Measurements from ENCODE around the gene ARHGEF28.

Gene ARHGEF28

GRCh38 chr5:73822278-73822988 lies 196.4 kb downstream of the ARHGEF28 start:
- no peak for DNase-seq

GRCh38 chr5:73822989-73823339 lies 197.0 kb downstream of the ARHGEF28 start:
- DNase-seq = no peak

DNA sequence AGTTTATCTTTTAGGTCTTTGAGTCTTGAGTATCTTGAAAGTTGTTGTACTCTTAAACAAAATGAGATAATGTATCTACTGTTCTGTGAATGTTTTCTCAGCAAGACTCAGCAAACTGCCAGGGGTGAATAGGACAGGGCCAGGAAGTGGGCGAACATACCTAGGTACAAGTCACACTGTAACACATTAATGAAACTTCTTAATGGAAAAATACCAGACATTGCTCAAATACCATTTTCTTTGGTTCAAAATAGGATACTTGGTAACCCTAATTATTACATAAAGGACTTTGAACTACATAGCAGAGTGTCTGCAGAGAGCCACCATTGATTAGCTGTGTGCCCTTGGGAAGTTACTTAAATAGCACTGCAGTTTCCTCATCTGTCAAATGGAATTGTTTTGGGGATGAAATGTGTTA lies 197.5 kb downstream of the ARHGEF28 start:
- DNase-seq = no peak

DNA sequence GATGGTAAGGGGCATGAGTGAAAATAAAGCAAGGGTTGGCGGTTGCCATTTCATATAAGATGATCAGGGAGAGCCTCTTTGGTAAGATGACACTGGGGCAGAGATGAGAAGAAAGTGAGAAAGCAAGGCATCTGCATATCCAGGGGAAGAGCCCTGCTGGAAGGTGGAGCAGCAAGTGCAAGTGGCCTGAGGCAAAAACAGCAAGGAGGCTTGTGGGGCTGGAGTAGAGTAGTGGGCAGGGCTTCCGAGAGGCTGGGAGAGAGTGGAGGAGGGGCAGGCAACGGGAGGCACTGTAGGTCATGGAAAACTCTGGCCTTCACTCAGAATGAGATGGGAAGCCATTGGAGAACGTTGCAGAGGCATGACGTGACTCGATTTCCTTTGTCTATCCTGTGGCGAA lies 199.2 kb downstream of the ARHGEF28 start:
- DNase-seq = no peak

DNA sequence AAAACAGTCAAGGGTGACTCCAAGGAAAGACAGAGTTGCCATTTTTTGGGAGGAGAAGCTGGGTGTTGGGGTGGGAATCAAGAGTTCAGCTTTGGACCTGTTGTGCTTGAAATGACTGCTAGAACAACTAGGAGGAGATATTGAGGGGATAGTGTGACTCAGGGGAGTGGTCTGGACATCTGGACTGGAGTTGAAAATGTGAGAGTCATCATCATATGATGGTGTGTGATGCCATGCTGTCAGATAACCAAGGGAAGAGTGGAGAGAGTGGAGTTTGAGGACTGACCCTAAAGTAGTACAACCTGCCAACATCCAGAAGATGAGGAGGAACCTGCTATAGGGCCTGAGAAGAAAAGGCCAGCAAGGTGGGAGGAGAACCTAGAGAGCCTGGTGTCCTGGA lies 199.7 kb downstream of the ARHGEF28 start:
- no peak for DNase-seq

DNA sequence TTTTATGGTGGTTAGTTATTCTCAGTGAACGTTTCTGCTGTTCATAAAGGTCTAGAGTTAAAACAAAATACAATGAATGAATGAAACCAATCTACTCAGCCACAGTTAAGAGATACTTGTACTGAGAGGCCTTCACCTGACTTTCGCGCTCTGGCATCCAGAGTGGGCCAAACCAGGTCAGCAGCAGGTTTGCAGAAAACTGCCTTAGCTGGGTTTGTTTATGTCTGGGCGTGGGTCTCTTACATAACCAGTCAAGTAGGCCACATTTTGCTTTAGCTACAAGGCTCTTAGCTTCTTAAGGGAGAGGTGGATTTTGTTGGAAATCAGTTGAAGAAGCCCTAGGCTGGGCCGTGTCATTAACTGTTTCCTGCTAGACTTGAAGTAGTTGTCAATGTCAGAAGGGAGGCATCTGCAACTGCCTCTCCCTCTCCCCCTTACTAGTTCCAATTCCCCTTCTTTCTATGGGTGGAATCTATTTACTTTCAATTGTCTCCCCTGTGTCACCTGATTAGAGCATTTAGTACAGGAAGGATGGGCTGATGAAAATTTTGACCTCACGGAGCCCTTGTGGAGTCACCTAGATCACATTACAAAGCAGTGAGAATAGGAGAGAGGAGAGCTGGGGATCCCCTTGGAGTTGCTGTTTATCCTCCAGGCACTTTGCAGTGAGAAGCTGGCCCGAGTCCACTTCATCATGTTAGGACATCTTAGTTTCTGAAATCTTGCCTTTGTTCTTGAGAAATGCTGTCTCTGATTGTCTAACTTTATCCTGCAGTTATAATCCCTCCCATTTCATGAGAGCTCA lies 200.5 kb downstream of the ARHGEF28 start:
- DNase-seq = no peak

DNA sequence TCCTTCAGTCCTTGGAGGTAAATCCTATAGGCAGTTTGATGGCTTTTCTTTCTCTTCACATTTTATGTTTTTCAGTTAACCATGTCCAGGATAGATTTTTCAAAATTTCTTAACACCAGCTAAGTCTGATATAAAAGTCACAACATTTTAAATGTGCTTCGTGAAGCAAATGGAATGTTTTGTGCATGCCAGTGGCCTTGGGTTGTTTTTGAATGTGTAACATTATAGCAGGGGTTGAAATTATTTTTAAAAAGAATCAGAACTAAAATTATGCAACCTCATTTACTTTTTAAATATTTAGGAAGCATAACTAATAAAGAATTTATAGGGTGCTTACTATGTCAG lies 201.1 kb downstream of the ARHGEF28 start:
- DNase-seq = no peak

DNA sequence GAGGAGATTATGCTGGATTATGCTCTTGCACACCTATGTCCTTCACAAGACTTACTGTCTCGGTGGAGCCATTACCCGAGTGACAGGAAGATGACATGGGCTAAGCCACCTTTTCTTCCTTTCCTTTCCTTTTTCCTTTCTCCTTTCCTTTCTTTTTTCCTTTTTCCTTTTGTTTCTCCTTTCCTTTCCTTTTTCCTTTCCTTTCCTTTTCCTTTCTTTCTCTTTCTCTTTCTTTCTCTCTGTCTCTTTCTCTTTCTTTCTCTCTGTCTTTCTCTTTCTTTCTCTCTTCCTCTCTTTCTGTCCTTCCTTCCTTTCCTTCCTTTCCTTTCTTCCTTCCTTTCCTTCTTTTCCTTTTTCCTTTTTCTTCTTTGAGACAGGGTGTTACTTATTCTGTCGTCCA lies 202.5 kb downstream of the ARHGEF28 start:
- DNase-seq = no peak

DNA sequence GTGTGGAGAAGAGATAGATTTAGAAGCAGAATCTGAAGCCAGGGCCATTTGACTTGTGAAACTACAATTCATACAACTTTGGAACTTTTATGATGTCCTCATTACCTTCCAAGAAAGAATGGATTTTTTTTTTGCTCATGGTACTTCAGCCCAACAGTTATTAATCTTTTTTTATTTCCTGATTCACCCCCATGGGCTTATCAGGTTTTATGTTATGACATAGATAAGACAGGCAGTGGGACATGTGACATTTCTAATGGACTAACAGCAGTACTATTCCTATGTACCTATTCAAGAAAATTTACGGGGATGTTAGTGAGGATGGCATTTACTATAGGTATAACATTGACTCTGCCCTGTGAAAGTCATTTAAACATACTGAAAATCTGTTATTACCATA lies 204.7 kb downstream of the ARHGEF28 start:
- DNase-seq = no peak

- no peak for DNase-seq
Measured at GRCh38 chr5:73831066-73831465, 205.1 kb downstream of the ARHGEF28 start.

DNA sequence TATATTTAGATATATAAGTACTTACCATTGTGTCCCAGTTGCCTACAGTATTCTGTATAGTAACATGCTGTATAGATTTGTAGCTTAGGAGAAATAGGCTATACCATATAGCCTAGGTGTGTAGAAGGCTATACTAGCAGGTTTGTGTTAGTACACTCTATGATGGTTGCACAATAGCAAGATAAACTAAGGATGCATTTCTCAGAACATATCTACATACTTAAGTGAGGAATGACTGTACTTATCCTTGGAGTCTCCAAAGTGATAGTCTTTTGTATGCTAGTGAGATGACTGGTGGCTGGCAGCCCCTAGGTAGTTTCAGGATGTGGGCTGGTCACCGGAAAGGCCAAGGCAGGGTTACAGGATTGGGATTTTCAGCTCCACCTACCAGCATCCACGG lies 208.7 kb downstream of the ARHGEF28 start:
- no peak for DNase-seq

GRCh38 chr5:73835726-73836125 lies 209.7 kb downstream of the ARHGEF28 start:
- no peak for DNase-seq

- DNase-seq = no peak
Measured at GRCh38 chr5:73836607-73837006, 210.6 kb downstream of the ARHGEF28 start.

- no peak for DNase-seq
Measured at GRCh38 chr5:73838901-73839300, 212.9 kb downstream of the ARHGEF28 start.

DNA sequence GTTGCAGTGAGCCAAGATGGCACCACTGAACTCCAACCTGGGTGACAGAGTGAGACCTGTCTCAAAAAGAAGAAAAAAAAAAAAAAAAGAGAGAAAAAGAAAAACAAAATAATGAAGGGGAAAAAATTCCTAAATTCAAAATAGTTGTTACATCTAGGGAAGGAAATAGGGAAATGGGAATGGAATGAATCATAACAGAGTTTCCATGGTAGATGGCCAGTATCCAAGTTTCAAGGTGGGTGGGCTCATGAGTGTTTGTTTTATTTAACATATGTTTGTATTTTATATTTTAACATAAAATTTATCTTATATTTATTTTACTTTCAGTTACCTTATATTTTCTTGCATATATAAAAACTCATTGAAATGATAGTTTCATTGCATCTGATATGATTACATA lies 215.6 kb downstream of the ARHGEF28 start:
- no peak for DNase-seq

- DNase-seq = no peak
Measured at GRCh38 chr5:73844165-73844564, 218.2 kb downstream of the ARHGEF28 start.

DNA sequence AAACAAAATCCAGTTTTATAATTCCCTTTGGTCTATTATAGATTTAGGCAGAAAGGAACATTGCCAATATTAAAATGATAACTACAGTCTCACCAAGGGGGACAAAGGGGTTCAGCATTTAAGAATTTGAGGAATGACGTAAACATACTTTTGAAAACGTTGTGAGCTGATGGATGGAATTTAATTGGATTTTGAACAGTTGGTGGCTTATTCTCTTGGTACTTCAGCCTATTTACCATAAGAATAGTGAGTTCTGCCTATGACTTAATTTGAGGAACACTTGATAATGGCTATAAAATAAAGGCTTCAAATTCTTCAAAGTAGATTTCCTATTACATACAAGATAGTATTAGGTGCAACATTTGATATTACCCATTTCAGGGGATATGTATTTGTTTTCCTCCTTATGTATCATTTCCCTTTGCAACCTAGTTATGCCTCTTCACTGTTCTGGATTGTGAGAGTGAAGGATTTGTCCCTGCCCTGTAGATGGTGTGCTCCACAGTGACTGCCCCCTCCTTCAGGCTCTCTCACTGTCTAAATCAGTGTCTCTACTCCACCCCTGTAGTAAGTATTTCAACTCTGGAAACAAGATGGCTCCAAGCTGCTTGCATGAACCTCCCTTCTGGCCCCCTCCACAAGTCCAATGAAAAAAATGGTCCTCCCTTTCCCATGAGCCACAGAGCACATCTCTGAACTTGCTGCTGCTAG lies 225.6 kb downstream of the ARHGEF28 start:
- DNase-seq = no peak

DNA sequence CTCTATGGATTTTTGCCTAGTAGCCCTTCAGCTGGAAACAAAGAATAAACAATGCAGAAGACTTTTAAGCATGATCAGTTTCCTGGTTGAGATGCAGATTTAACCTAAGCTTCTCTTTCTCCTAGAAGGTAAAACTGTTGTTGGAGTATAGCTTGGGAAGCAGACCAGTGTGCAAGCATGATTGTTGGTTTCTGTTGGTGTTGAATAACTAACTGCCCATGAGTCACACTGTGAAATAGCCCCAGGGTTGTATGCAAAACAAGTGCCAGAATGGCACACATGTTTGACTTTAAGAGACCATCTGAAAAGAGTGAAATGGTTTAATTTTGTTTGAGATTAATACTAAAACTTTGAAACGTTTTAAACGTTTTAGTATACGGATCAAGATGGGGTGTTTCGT lies 227.1 kb downstream of the ARHGEF28 start:
- no peak for DNase-seq

DNA sequence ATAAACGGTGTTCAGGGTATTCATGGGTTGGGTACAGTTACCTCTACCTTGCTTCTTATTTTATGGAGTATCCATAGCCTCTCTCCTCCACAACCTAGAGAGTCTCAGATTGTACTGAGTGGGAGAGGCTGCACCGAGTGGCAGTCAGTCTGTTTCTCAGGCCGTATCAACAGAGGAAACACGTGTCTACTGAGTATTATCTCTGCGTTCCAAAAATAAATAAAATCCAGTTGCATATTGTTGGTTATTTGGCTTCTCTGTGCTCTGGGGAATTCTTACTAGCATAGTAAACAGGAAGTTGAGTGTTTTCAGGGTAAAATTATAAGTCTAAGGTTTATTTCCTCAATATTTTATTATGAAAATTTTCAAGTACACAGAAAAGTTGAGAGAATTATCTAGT lies 231.0 kb downstream of the ARHGEF28 start:
- DNase-seq = no peak

- no peak for DNase-seq
Measured at GRCh38 chr5:73857446-73857845, 231.4 kb downstream of the ARHGEF28 start.

DNA sequence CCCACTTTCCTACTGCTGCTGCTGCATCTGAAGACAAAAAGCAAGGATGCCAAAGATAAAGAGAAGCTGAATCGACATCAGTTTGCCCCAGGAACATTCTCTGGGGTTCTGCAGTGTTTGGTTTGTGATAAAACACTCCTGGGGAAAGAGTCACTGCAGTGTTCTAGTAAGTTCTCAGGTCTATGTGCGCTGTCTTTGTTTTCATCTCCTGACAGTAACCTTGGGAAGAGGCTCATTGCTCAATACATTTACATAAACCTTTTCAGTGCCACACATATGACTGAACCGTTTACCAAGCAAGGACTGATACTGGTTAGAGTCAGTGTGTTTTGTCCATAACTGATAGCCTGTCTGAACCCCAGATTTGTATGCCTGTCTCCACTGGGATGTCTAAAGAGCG lies 232.1 kb downstream of the ARHGEF28 start:
- DNase-seq = no peak

DNA sequence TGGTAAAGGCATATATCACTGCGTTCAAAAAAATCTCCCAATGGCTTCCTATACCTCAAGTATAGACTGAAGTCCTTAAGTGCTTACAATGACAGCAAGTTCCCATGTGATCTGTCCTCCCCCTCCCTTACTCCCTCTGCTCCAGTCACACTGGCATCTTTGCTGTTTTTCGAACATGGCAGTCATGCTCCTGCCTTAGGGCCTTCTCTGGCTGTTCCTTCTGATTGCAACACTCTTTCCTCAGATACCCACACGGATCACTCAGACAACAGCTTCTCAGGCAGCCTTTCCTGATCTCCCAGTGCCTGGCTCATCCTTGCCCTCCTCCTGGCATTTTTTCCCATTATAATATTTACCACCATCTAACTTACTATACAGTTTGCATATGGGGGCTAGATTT lies 232.8 kb downstream of the ARHGEF28 start:
- no peak for DNase-seq

DNA sequence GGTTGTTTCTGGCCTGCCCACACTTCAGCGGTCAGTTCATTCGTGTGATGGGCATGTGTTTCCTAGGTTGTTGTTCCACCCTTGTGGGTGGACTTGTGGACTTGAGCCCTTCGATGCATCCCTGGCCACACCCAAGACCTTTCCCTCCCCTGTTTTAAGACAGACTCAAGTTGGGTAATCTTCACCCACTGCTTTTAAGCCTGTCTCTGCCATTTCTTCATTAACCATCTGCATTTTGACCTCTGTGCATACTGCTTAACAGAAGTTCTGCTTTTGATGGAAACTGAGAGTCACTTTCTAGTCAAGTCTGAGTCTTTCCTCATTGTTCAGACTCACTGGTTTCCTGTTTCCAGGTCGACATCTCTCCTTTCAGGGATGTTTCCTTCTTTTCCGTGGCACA lies 233.7 kb downstream of the ARHGEF28 start:
- DNase-seq = no peak

DNA sequence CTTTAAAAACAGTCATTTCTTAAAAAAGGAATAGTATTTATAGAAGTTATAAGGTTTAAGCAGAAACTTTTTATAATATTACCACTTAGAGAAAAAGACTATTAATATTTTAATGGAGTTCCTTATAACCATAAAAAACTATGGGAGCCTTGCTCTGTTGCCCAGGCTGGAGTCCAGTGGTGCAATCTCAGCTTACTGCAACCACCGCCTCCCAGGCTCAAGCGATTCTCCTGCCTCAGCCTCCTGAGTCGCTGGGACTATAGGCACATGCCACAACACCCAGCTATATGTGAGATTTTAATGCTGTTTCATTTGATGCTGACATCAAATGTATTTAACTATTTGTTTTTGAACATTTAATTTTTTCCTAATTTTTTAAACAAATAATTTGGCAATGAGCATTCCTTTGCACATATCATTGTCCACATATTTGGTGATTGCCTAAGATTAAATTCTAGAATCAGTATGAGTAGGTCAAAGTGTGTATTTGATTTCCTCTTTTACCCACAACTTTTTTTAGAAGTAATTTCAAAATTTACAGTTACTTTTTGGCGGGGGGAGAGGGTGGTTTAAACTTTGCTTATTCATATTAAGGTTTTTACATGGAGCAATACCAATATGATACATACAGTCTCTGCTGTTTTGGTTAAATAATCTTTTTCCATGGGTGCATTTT lies 235.5 kb downstream of the ARHGEF28 start:
- DNase-seq = no peak
